HG03460 (cell line): ENCODE results near the gene PCDHB8.
"Not testable (repeated sequence)": the region's sequence is repeated elsewhere in the genome, so short reads cannot be mapped to it uniquely, and the experiment has no call there.

Experiments
- ATAC-seq: cut with Tn5 transposase; IDR thresholded peaks from one replicate; pipeline ENCODE4 v1.9.1; 2021; ENCODE audit not compliant: unreplicated experiment

The PCDHB8 gene

GRCh38 chr5:141184117-141184855 lies 6.7 kb downstream of the PCDHB8 start:
- not testable (repeated sequence) for ATAC-seq

DNA sequence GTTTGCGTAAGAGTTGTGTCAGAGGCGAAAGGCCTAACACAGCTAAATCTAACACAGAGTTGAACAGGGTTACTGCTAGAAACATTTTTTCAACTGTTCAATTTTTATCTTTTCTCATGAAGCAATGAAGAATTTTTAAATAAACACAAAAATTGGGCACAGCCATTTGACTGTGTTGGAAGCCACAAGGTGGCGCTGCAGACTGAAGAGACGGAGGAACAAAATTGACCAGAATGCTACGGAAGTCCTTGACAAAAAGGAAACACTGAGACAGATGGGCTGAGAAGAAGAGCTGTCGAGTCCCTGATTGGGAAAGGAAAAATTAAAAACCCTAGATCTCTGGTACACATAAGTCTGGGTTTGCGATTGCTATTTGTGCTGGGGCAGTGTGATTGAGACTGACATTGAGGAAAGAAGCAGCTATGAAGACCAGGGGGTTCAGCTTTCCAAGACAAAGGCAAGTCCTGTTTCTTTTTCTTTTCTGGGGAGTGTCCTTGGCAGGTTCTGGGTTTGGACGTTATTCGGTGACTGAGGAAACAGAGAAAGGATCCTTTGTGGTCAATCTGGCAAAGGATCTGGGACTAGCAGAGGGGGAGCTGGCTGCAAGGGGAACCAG lies 9.4 kb downstream of the PCDHB8 start, which contains the start of gene PCDHB9:
Gene PCDHB9, plus strand, starts transcription at position 265 of the 616 bp plus-strand sequence. Its CDS starts 158 bp downstream, at position 423.
- ATAC-seq, result no peak

- ATAC-seq, result not testable (repeated sequence)
Measured at GRCh38 chr5:141188682-141189081, 11.1 kb downstream of the PCDHB8 start.

- ATAC-seq, result not testable (repeated sequence)
Measured at GRCh38 chr5:141189131-141189530, 11.5 kb downstream of the PCDHB8 start.

GRCh38 chr5:141192110-141192725 lies 14.6 kb downstream of the PCDHB8 start, which contains the start of gene PCDHB10:
Gene PCDHB10 (plus strand): TSS chr5:141192353. CDS start chr5:141192553, 200 bp downstream.
- no peak for ATAC-seq

- not testable (repeated sequence) for ATAC-seq
Measured at GRCh38 chr5:141194332-141194731, 16.7 kb downstream of the PCDHB8 start.

DNA sequence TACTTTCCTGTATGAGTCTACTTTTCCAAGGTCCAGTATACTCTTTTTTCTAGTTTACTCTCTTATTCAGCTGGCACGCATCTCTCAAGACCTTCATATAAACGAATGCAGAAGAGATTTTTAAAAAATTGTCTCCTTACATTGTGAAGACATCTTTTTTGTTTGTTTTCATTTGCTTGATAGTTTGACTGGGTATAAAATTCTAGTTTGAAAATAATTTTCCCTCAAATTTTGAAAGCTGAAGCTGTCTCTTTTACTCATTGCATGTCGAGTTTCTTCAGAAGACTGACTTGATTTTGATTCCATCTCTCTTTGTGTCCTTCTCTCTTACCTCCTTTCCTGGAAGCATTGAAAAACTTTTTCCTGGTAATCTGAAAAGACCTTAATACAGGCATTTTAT lies 18.8 kb downstream of the PCDHB8 start:
- no peak for ATAC-seq

DNA sequence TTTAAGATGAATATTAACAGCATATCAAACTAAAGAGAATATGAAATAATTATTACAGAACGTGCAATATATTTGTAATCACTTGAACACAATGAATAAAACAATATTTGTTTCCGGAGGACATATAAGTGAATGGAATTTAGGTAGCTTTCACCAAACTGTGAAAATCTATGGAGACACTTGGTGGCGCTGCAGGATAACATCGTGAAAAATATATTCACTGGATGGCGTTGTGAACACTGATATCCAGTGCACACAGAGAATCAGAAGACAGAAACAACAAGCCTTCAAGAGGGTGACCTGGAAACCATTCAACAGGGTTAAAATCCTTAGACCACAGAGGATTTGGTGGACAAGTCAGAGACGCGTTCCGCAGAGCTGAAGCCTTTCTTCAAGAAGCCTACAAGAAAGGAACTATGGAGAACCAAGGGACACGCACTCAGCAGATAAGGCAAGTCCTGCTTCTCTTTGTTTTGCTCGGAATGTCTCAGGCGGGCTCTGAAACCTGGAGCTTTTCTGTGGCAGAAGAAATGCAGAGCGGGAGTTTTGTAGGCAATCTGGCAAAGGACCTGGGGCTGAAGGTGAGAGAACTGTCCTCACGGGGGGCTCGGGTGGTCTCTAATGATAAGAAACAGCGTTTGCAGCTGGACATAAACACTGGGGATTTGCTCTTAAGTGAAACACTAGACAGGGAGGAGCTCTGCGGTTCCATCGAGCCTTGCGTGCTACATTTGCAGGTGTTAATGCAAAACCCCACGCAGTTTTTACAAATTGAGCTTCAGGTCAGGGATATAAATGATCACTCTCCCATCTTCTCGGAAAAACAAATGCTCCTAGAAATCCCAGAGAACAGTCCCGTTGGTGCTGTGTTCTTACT lies 22.0 kb downstream of the PCDHB8 start, which contains the start of gene PCDHB11:
Gene PCDHB11, plus strand, starts transcription at position 269 of the 877 bp plus-strand sequence. Its CDS starts 148 bp downstream, at position 417.
- no peak for ATAC-seq

GRCh38 chr5:141201126-141201525 lies 23.5 kb downstream of the PCDHB8 start:
- not testable (repeated sequence) for ATAC-seq

- ATAC-seq, result not testable (repeated sequence)
Measured at GRCh38 chr5:141201646-141202045, 24.1 kb downstream of the PCDHB8 start.

DNA sequence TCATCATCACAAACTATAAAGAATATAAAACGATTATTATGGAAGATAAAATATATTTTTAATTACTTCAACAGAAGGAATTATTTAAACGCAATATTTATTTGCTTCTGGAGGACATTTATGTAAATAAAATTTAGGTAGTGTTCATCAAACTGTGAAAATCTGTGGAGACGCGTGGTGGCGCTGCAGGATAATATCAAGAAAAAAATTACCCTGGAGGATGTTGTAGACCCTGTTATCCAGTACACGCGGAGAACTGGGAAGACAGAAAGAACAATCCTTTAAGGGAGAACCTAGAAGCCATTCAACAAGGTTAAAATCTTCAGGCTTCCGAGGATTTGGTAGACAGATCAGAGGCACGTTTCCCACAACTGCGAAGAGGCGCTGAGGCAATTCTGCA lies 30.9 kb downstream of the PCDHB8 start, which contains the start of gene PCDHB12:
Gene PCDHB12, plus strand, starts transcription at position 242 of the 400 bp plus-strand sequence. CDS start 189 bp downstream, outside the sequence.
- ATAC-seq, result no peak

DNA sequence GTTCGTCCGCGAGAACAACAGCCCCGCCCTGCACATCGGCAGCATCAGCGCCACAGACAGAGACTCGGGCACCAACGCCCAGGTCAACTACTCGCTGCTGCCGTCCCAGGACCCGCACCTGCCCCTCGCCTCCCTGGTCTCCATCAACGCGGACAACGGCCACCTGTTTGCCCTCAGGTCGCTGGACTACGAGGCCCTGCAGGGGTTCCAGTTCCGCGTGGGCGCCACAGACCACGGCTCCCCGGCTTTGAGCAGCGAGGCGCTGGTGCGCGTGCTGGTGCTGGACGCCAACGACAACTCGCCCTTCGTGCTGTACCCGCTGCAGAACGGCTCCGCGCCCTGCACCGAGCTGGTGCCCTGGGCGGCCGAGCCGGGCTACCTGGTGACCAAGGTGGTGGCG lies 32.7 kb downstream of the PCDHB8 start:
- not testable (repeated sequence) for ATAC-seq

GRCh38 chr5:141210849-141211248 lies 33.3 kb downstream of the PCDHB8 start:
- ATAC-seq, result not testable (repeated sequence)

- ATAC-seq, result not testable (repeated sequence)
Measured at GRCh38 chr5:141213656-141214339, 36.2 kb downstream of the PCDHB8 start, which contains the start of gene PCDHB13. Gene PCDHB13 (plus strand): TSS chr5:141213919. CDS start chr5:141214124, 205 bp downstream.

- not testable (repeated sequence) for ATAC-seq
Measured at GRCh38 chr5:141214583-141214982, 37.0 kb downstream of the PCDHB8 start.

- not testable (repeated sequence) for ATAC-seq
Measured at GRCh38 chr5:141215504-141215903, 37.9 kb downstream of the PCDHB8 start.

DNA sequence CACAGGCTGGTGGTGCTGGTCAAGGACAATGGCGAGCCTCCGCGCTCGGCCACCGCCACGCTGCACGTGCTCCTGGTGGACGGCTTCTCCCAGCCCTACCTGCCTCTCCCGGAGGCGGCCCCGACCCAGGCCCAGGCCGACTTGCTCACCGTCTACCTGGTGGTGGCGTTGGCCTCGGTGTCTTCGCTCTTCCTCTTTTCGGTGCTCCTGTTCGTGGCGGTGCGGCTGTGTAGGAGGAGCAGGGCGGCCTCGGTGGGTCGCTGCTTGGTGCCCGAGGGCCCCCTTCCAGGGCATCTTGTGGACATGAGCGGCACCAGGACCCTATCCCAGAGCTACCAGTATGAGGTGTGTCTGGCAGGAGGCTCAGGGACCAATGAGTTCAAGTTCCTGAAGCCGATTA lies 38.4 kb downstream of the PCDHB8 start:
- not testable (repeated sequence) for ATAC-seq

- ATAC-seq, result no peak
Measured at GRCh38 chr5:141223112-141223783, 45.7 kb downstream of the PCDHB8 start, which contains the start of gene PCDHB14. Gene PCDHB14 (plus strand): TSS chr5:141223343. CDS start chr5:141223506, 163 bp downstream.

GRCh38 chr5:141224844-141225243 lies 47.3 kb downstream of the PCDHB8 start:
- not testable (repeated sequence) for ATAC-seq
